Peyer's patch (tissue), 4 donors: Measurements from ENCODE around the gene NCKAP5L. TPM values are rescaled to one million over a fixed set of nuclear protein-coding genes. Genes with fewer than 3 reads are reported as not detected.
"Not testable (repeated sequence)": the region's sequence is repeated elsewhere in the genome, so short reads cannot be mapped to it uniquely, and the experiment has no call there.

Source experiments
- DNase-seq, 3 donors: peaks; one replicate each; pipeline ENCODE4 v3.0.0-alpha.2; 2017 to 2019
- H3K27ac ChIP-seq, 4 donors: fragments of 200-600 bp; sonication (generic); one replicate each; pipeline ENCODE4 v1.5.1; 2016 to 2019
- H3K27me3 ChIP-seq, 2 donors: fragments of 200-600 bp; sonication (generic); one replicate each; pipeline ENCODE4 v1.5.1; 2019
- H3K36me3 ChIP-seq, 3 donors: fragments of 200-600 bp; sonication (generic); one replicate each; pipeline ENCODE4 v1.5.1; 2016 to 2019
- H3K4me1 ChIP-seq, 4 donors: fragments of 200-600 bp; sonication (generic); one replicate each; pipeline ENCODE4 v1.5.1; 2016 to 2019
- H3K4me3 ChIP-seq, 4 donors: fragments of 200-600 bp; sonication (generic); 1 replicate in 3 of 4; 2 replicates in 1 of 4; pipeline ENCODE4 v1.5.1; 2016 to 2019; ENCODE audit warnings: mild to moderate bottlenecking in 1 of 4
- H3K9me3 ChIP-seq, 4 donors: fragments of 200-600 bp; sonication (generic); one replicate each; pipeline ENCODE4 v1.5.1; 2016 to 2019; ENCODE audit warnings: mild to moderate bottlenecking in 1 of 4
- CTCF ChIP-seq, 6 experiments: fragments of 450-650 bp in 4 of 6; fragments of 200-600 bp in 2 of 6; sonication (generic) in 1 of 6; IDR thresholded peaks; one replicate each; pipeline ENCODE4 v1.5.1; 2017 to 2019; ENCODE audit warnings: antibody characterized with exemption in 6 of 6, mild to moderate bottlenecking in 3 of 6, moderate library complexity in 1 of 6
- POLR2A ChIP-seq, 2 donors: fragments of 450-650 bp; IDR thresholded peaks; one replicate each; pipeline ENCODE4 v1.5.1; 2017; ENCODE audit warnings: antibody characterized with exemption in 2 of 2, mild to moderate bottlenecking in 2 of 2, moderate library complexity in 2 of 2
- total RNA-seq, 4 donors: library from RNA; depleted of rRNA; stranded (reverse); fragments of >200 nt; gene quantifications; one replicate each; pipeline ENCODE4 v1.1.0, GENCODE V29; 2016

The NCKAP5L gene
- total RNA-seq, 4 donors from 2014 or later = 3.3 to 16.5 (median 7.5) TPM

GRCh38 chr12:49783917-49784676 is 44.1 kb downstream of the NCKAP5L start:
- H3K4me1 ChIP-seq = peaks cover 0 to 17% (median 0%) of the 10 kb centered on the region in 4 donors
- no peaks in the 10 kb centered on the region for H3K27me3 ChIP-seq
- TF ChIP-seq CTCF (IDR thresholded peaks at IDR 0.05) (no peak), POLR2A (IDR thresholded peaks at IDR 0.05) (no peak)
- H3K4me3 ChIP-seq = no peak overlapping the region
- no peak for DNase-seq
- H3K36me3 ChIP-seq = no peaks in the 10 kb centered on the region
- no peaks in the 10 kb centered on the region for H3K9me3 ChIP-seq
- no peak overlapping the region for H3K27ac ChIP-seq

GRCh38 chr12:49780914-49781313 is 47.3 kb downstream of the NCKAP5L start:
- H3K27me3 ChIP-seq = not testable (repeated sequence)

GRCh38 chr12:49779581-49779980 is 48.6 kb downstream of the NCKAP5L start:
- Histone ChIP-seq H3K4me3 (no peak overlapping the region), H3K27ac (no peak overlapping the region), H3K9me3 (no peaks in the 10 kb centered on the region), H3K36me3 (no peaks in the 10 kb centered on the region), H3K4me1 (peaks cover 0 to 14% (median 0%) of the 10 kb centered on the region in 4 donors), H3K27me3 (no peaks in the 10 kb centered on the region)
- TF ChIP-seq CTCF (IDR thresholded peaks at IDR 0.05) = no peak
- no peak for TF ChIP-seq POLR2A (IDR thresholded peaks at IDR 0.05)
- DNase-seq = no peak

More at GRCh38 chr12:49780914-49781313, 47.3 kb downstream of the NCKAP5L start:
- not testable (repeated sequence) for H3K4me3 ChIP-seq, H3K27ac ChIP-seq, H3K9me3 ChIP-seq, DNase-seq, H3K36me3 ChIP-seq
- peaks cover 0 to 17% (median 0%) of the 10 kb centered on the region in 4 donors for H3K4me1 ChIP-seq

GRCh38 chr12:49777800-49778748 is 50.1 kb downstream of the NCKAP5L start:
- Histone ChIP-seq H3K27ac (no peak overlapping the region), H3K27me3 (no peaks in the 10 kb centered on the region), H3K4me1 (no peaks in the 10 kb centered on the region), H3K9me3 (no peaks in the 10 kb centered on the region), H3K36me3 (no peaks in the 10 kb centered on the region), H3K4me3 (no peak overlapping the region)
- TF ChIP-seq CTCF (IDR thresholded peaks at IDR 0.05) = peak; percentile 53 to 84 (median 79)
- no peak for TF ChIP-seq POLR2A (IDR thresholded peaks at IDR 0.05)
- DNase-seq = peak; percentile 69 to 89 (median 82)

- Histone ChIP-seq H3K27ac (no peak overlapping the region), H3K4me1 (no peaks in the 10 kb centered on the region), H3K4me3 (no peak overlapping the region), H3K27me3 (no peaks in the 10 kb centered on the region), H3K36me3 (no peaks in the 10 kb centered on the region), H3K9me3 (no peaks in the 10 kb centered on the region)
- DNase-seq = no peak
- TF ChIP-seq POLR2A (IDR thresholded peaks at IDR 0.05) = no peak
- no peak for TF ChIP-seq CTCF (IDR thresholded peaks at IDR 0.05)
Measured at GRCh38 chr12:49777341-49777740, 50.9 kb downstream of the NCKAP5L start.

GRCh38 chr12:49776858-49777257 is 51.4 kb downstream of the NCKAP5L start:
- TF ChIP-seq CTCF (IDR thresholded peaks at IDR 0.05) (no peak), POLR2A (IDR thresholded peaks at IDR 0.05) (no peak)
- Histone ChIP-seq H3K27ac (no peak overlapping the region), H3K4me1 (no peaks in the 10 kb centered on the region), H3K9me3 (no peaks in the 10 kb centered on the region), H3K36me3 (no peaks in the 10 kb centered on the region), H3K4me3 (no peak overlapping the region), H3K27me3 (no peaks in the 10 kb centered on the region)
- no peak for DNase-seq
